Endothelial cell (in vitro differentiated cells): Measurements from ENCODE around the gene MACO1. TPM values are rescaled to one million over a fixed set of nuclear protein-coding genes. Genes with fewer than 3 reads are reported as not detected.
A peak's percentile ranks its signal among the peaks of the same experiment; 100 is the strongest.
"Not testable (repeated sequence)": the region's sequence is repeated elsewhere in the genome, so short reads cannot be mapped to it uniquely, and the experiment has no call there.

ENCODE experiments used
- DNase-seq: peaks from one replicate; pipeline ENCODE4 v3.0.0; 2021; ENCODE audit warnings: low spot score
- H3K27ac Mint-ChIP-seq: one replicate; pipeline ENCODE4 v1.8.0; 2021; ENCODE audit warnings: mixed read lengths, inconsistent platforms; ENCODE audit not compliant: unreplicated experiment
- H3K27me3 Mint-ChIP-seq: one replicate; pipeline ENCODE4 v1.8.0; 2021; ENCODE audit warnings: mild to moderate bottlenecking, moderate library complexity, mixed read lengths, inconsistent platforms; ENCODE audit not compliant: unreplicated experiment
- H3K36me3 Mint-ChIP-seq: one replicate; pipeline ENCODE4 v1.8.0; 2021; ENCODE audit warnings: mild to moderate bottlenecking, low read depth, mixed read lengths, inconsistent platforms; ENCODE audit not compliant: unreplicated experiment
- H3K4me1 Mint-ChIP-seq: one replicate; pipeline ENCODE4 v1.8.0; 2021; ENCODE audit warnings: mild to moderate bottlenecking, mixed read lengths, inconsistent platforms; ENCODE audit not compliant: unreplicated experiment
- H3K4me3 Mint-ChIP-seq: one replicate; pipeline ENCODE4 v1.8.0; 2021; ENCODE audit warnings: mild to moderate bottlenecking, mixed read lengths, inconsistent platforms; ENCODE audit not compliant: unreplicated experiment
- H3K9me3 Mint-ChIP-seq: one replicate; pipeline ENCODE4 v1.8.0; 2021; ENCODE audit warnings: mixed read lengths, inconsistent platforms; ENCODE audit not compliant: unreplicated experiment
- CTCF ChIP-seq: fragments of 200-600 bp; sonication (generic); IDR thresholded peaks from one replicate; pipeline ENCODE4 v1.5.0; 2021; ENCODE audit warnings: antibody characterized with exemption; ENCODE audit not compliant: unreplicated experiment
- total RNA-seq: library from RNA; stranded (reverse); fragmentation: NEBNext Ultra II Directional; extraction: Animal tissue kit (Norgen Biotek cat#: 25700); gene quantifications from one replicate; pipeline ENCODE4 v1.2.1, GENCODE V29; 2021; ENCODE audit not compliant: unreplicated experiment

MACO1 gene
- total RNA-seq, 1 donor from 2014 or later: 35.9 TPM

- no peak for TF ChIP-seq CTCF
- H3K36me3 Mint-ChIP-seq: no peaks in the 10 kb centered on the region
- H3K4me3 Mint-ChIP-seq: no peak overlapping the region
- no peaks in the 10 kb centered on the region for H3K9me3 Mint-ChIP-seq
- no peak overlapping the region for H3K27ac Mint-ChIP-seq
- no peaks in the 10 kb centered on the region for H3K27me3 Mint-ChIP-seq
- H3K4me1 Mint-ChIP-seq: peaks cover 48% of the 10 kb centered on the region
- DNase-seq: no peak
Measured at GRCh38 chr1:25437672-25438071, 7.0 kb downstream of the MACO1 start.

GRCh38 chr1:25439287-25439686 is 8.6 kb downstream of the MACO1 start:
- Mint-ChIP-seq H3K9me3 (no peaks in the 10 kb centered on the region), H3K36me3 (no peaks in the 10 kb centered on the region), H3K4me1 (peaks cover 32% of the 10 kb centered on the region), H3K4me3 (no peak overlapping the region), H3K27ac (no peak overlapping the region), H3K27me3 (no peaks in the 10 kb centered on the region)
- DNase-seq: no peak
- TF ChIP-seq CTCF: no peak

GRCh38 chr1:25442178-25442577 is 11.5 kb downstream of the MACO1 start:
- peak overlapping the region; percentile 16 for H3K4me3 Mint-ChIP-seq
- no peaks in the 10 kb centered on the region for H3K27me3 Mint-ChIP-seq
- no peaks in the 10 kb centered on the region for H3K9me3 Mint-ChIP-seq
- H3K36me3 Mint-ChIP-seq: no peaks in the 10 kb centered on the region
- TF ChIP-seq CTCF: no peak
- no peak overlapping the region for H3K27ac Mint-ChIP-seq
- H3K4me1 Mint-ChIP-seq: peaks cover 15% of the 10 kb centered on the region
- no peak for DNase-seq

GRCh38 chr1:25443030-25443699 is 12.5 kb downstream of the MACO1 start:
- TF ChIP-seq CTCF: no peak
- no peak overlapping the region for H3K4me3 Mint-ChIP-seq
- no peaks in the 10 kb centered on the region for H3K36me3 Mint-ChIP-seq
- DNase-seq: no peak
- H3K9me3 Mint-ChIP-seq: no peaks in the 10 kb centered on the region
- no peaks in the 10 kb centered on the region for H3K27me3 Mint-ChIP-seq
- peaks cover 15% of the 10 kb centered on the region for H3K4me1 Mint-ChIP-seq
- no peak overlapping the region for H3K27ac Mint-ChIP-seq

- not testable (repeated sequence) for H3K27ac Mint-ChIP-seq, H3K4me3 Mint-ChIP-seq, H3K36me3 Mint-ChIP-seq, H3K9me3 Mint-ChIP-seq, H3K27me3 Mint-ChIP-seq, DNase-seq
- peaks cover 15% of the 10 kb centered on the region for H3K4me1 Mint-ChIP-seq
Measured at GRCh38 chr1:25444604-25445003, 13.9 kb downstream of the MACO1 start.
